HG03457 (cell line): ENCODE data around the gene FGD3.
"Not testable (repeated sequence)": the region's sequence is repeated elsewhere in the genome, so short reads cannot be mapped to it uniquely, and the experiment has no call there.

Experiments
- ATAC-seq: cut with Tn5 transposase; IDR thresholded peaks from one replicate; pipeline ENCODE4 v1.9.1; 2021; ENCODE audit warnings: moderate number of reproducible peaks; ENCODE audit not compliant: unreplicated experiment

The FGD3 gene

DNA sequence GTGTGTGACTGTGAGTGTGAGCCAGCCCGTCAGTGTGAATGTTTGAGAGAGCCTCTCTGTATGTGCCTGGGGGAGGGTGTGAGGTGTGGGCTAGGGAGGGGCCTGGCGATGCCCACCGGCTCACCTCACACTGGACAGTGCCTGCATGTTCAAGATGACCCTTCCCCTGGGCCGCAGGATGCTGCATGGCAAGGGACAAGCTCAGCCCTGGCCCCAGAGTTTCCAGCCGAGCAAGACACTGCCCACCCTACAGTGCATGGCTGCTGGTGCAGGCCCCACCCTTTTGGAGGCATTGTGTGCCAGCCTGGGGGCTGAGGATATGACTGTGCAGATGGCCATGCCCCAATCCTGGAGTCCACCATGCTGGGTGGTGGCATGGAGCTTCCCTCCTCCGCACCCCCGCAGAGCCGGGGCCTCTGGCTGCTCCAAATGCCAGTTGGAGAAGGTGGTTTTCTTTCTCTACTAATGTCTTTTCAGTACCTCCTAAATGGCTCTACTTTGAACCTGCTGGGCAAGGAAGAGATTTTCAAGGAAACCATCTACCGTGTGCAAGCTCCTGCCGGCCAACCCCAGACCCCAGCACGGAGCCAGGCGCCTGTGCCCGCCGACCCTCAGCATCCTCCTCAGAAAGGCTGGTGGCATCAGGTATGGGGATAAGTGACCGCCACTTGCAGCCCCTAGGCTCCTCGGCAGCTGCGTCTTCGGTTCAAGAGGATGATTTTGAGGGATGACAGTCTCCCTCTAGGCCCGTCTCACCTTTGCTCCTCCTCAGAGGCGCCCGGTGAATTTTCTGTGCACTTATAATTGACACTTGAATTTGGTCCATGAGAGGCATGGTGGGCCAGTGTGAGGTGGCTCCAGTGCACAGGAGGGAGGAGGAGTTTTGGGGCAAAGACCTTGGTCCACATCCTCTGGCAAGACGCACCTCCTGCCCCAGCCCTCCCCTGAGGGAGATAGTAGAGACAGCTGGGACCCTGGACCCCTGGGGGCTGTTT lies 27.7 kb downstream of the FGD3 start:
- ATAC-seq: no peak

DNA sequence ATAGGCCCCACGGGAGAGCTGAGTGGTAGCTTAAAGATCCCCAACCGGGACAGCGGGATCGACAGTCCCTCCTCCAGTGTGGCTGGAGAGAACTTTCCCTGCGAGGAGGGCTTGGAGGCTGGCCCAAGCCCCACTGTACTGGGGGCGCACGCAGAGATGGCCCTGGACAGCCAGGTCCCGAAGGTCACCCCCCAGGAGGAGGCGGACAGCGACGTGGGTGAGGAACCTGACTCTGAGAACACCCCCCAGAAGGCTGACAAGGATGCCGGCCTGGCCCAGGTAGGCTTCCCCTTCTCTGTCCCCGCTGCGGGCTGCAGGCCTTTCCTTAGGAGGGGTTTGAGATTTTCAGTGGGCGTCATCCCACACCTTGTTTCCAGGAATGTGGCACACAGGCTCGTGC lies 29.1 kb downstream of the FGD3 start:
- ATAC-seq: no peak

DNA sequence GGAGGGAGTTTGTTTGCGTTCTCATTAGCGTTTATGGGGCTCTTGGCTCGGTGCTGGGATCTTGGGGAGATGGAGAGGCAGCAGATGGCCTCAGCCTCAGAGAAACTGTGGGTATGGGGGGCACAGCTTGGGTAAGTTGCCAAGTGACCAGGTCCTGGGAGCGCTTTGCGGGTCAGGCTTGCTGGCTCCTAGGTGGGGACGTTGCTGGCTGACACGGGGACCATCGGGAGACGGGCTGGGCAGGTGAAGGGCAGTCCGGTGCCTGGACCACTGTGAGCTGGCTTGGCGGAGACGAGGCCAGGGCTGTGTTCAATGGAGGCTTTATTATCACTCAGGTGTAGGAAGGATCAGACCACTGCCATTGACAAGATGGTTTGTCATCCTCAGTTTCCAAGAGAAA lies 30.0 kb downstream of the FGD3 start:
- no peak for ATAC-seq

DNA sequence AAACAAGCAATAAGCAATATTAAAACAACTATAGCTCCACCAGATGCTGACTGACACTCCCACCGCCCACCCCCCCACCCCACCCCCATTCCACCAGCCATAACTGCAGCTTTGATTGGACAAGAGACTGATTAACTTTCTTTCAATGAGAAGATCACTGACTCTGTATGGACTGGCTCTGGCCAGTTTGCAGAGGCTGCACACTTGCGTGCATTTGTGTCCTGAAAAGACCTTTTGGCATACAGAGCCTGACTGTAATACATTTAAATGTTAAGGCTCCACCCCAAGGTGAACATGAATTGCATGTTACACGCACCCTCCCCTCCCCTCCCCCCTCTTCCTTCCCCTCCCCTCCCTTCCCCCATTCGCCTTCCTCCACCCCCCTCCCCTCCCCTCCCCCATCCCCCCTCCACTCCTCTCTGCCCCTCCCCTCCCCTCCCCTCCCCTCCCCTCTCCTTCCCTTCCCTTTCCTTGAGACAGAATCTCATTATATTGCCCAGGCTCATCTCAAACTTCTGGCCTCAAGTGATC lies 31.1 kb downstream of the FGD3 start:
- no peak for ATAC-seq

DNA sequence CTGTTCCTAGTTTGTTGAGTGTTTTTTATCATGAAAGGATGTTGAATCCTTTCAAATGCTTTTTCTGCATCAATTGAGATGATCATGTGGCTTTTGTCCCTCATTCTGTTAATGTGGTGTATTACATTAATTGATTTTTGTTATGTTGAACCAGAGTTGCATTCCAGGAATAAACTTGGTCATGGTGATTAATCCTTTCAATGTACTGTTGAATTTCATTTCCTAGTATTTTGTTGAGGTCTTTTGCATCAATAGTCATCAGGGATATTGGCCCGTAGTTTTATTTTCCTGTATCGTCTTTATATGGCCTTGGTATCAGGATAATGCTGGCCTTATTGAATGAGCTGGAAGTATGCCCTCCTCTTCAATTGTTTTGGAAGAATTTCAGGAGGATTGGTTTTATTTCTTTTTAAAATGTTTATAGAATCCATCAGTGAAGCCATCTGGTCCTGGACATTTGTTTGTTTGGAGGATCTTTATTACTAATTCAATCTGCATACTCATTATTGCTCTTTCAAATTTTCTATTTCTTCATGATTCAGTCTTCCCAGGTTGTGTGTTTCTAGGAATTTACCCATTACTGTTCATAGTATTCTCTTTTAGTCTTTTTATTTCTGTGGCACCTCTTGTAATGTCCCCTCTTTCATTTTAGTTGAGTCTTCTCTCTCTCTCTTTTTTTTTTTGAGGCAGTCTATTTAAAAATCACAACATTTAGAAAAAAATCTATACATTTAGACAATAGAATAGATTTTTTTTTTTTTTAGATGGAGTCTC lies 32.1 kb downstream of the FGD3 start:
- no peak for ATAC-seq

DNA sequence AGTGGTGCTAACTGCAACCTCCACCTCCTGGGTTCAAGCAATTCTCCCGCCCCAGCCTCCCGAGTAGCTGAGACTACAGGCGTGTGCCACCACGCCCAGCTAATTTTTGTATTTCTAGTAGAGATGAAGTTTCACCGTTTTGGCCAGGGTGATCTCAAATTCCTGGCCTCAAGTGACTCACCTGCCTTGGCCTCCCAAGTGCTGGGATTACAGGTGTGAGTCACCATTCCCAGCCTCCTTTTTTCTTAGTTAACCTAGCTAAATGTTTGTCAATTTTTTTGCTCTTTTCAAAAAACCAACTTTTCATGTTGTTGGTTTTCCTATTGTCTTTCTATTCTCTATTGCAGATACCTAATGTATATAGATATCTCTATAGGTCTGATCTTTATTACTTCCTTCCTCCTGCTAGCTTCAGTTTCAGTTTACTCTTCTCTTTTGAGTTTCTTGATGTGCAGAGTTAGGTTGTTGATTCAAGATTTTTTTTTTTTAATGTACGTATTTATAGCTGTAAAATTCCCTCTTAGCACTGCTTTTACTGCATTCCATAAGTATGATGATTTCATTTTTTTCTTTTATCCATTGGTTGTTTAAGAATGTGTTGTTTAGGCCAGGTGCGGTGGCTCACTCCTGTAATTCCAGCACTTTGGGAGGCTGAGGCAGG lies 32.9 kb downstream of the FGD3 start:
- no peak for ATAC-seq

DNA sequence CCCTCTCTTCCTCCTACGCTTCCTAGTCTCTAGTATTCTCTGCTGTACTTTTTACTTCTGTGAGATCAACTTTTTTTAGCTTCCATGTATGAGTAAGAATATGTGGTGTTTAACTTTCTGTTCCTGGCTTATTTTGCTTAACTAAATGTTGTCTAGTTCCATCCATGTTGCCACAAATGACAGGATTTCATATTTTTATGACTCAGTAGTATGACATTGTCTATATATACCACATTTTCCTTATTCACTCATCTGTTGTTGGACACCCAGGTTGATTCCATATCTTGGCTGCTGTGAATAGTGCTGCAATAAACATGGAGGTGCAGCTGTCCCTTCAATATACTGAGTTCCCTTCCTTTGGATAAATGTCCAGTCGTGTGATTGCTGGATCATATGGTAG lies 34.8 kb downstream of the FGD3 start:
- ATAC-seq: no peak

DNA sequence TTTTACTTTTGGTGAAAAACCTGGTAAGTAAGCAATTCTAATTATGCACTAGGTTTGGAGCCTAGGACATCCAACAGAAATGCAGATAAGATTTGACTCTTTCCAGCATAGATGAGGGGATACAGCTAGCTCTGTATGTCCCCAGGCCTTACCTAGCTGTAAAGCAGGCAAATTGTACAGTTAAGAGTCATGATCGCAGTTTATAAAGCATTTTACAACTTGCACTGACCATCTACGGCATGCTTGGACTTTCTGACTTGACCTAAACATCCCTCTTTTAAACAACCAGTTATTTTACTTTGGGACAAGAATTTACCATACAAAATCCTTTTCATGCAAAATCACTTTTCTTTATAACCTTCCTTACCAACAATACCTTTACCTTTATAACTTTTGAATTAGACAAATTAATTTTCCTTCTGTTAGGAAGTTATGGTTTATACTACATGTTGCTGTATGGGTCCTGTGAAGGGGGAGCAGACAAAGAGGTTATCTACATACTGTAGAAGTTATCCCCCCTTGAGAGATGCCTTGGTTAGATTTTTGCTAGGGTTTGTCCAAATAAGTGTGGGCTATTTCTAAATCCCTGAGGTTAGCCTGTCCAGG lies 36.8 kb downstream of the FGD3 start:
- no peak for ATAC-seq

DNA sequence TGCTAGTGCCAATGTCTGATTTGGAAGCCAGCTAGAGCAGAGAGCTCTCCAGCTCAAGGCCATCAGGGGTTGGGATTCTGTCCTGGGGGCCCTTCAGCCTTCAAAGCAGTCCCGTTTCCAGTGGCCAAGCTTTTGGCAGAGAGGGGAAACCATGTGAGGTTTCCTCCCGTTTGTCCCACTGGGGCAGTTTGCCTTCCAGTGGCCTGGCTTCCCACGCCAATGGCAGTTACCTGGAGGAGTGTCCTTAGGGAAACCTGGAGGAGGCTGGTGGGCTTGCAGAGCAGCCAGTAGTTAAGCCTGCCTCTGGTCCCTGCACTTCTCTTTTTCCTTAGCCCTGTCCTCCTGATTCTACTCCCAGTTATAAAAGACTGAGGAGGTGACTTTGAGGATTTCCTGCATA lies 37.7 kb downstream of the FGD3 start:
- no peak for ATAC-seq

DNA sequence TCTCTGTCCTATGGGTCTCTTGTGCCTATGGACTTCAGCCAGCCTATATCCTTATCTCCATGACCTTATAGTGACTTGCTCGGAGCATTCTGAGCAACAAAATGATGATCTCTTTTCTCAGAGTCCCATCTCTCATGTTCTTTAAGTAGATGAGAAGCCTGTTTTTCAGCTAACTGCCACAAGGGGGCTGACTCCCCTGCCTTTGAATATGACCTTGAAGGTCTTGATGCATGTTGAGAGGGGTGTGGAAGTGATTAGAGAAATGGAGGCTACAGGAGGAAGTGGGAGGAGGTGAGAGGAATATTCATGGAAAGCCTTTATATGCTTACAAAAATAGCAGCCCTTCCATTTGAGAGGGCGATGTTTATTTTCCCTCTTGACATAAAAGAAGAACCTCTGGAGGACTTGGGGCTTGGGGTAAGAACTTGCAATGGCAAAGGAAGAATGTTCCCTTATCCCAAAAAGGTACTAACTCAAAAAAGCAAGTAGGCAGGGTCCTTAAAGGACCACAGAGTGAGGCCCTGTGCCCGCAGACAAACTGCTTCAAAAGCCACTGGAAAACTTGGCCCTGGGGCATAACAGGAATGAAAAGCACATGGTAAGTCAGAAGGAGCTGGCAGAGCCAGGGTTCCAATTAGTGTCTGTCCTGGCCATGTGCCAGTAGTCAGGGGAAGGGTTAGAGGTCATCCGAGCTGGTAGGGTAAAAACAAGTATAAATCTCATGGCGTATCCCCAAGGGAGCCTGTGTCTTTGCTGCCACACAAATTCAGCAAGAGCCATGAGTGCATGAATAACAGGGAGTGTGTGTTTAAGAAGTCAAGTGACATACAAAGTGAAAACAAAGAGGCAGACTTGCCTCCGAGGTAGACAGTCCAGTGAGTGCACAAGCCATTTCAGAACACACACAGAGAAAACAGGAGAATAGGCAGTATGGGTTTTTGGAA lies 39.1 kb downstream of the FGD3 start:
- no peak for ATAC-seq

DNA sequence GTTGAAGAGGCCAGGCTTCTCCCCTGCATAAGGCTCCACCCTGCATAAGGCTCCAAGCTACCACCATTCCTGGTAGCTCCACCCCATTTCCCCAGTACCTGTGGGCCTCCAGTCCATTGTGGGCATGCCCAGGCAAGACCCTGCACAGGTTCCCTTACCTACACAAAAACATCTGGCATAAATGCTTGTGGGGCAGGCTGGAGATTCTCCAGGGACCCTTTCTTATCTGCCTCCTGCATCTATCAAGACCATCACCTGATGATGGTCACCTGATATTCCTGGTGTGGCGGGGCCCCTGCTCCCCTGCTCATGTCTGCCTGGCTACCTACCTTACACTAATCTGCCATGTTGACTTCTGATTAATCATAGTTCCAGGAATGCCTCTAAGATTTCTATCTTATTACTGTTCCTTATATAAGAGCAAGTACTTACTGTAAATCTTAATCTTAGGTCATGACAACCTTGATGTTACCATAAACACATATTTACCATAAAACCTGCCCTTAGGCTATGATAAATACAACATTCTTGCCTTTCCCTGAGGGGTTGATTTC lies 41.0 kb downstream of the FGD3 start:
- ATAC-seq: no peak

DNA sequence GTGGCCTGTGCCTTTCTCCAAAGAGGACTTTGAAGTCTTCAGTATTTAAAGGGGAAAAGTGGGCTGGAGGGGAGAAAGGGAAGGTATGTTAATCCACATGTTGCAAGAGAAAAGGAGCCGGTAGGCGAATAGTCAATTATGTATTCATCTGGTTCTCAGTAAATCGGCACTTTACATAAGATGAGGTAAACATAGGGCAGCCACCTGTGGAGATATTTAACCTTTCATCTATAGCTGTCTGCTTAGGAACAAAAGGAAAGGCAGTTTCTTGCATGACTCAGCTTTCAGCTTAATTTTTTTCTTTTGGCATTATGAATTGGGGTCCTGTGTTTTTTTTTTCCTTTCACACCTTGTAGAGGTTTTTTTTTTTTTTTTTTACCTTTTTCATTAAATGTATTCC lies 42.2 kb downstream of the FGD3 start:
- no peak for ATAC-seq

DNA sequence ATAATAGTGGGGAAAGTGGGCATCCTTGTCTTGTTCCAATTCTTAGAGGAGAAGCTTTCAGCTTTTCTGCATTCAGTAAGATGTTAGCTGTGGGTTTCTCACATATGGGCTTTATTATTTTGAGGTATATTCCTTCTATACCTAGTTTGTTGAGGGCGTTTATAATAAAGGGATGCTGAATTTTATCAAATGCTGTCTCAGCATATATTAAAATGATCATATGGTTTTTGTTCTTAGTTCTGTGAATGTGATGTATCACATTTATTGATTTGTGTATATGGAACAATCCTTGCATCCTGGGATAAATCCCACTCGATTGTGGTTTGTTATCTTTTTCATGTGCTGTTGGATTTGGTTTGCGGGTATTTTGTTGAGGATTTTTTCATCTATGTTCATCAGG lies 43.1 kb downstream of the FGD3 start:
- ATAC-seq: no peak

DNA sequence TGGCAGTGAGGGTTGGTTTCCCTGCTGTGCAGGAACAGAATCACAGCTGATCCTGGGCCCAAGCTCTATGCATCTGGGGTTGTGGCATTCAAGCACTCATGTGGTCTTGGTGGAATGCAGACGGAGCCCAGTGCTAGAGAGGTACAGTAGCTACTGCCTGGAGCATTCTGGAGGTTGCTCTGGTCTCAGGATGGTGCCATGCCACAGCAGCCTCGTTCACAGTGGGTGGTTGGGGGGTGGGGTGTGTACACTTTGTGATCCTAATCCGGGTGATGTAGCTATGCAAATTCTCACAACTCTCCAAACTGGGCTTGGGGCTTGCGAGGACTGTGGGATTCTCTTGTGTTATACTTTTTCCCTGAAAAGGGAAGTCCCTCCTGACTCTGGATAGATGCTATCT lies 45.2 kb downstream of the FGD3 start:
- no peak for ATAC-seq

DNA sequence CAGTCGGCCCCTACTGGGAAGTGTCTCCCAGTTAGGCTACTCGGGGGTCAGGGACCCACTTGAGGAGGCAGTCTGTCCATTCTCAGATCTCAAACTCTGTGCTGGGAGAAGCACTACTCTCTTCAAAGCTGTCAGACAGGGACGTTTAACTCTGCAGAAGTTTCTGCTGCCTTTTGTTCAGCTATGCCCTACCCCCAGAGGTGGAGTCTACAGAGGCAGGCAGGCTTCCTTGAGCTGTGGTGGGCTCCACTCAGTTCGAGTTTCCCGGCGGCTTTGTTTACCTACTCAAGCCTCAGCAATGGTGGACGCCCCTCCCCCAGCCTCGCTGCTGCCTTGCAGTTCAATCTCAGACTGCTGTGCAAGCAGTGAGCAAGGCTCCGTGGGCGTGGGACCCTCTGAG lies 51.5 kb downstream of the FGD3 start:
- ATAC-seq: not testable (repeated sequence)

DNA sequence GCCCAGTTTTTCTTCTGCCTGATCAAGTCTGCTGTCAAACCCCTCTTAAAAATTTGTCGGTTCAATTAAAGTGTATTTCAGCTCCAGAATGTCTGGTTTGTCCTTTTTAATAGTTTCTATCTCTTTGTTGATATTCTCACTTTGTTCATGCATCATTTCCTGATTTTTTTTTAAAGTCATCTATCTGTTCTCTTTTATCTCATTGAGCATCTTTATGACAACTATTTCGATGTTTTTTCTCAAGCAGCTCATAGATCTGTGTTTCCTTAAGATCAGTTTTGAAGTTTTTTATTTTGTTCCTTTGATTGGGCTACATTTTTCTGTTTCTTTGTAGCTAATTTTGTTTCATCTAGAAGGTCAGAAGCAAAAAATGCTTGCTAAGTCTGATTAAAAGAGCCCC lies 53.7 kb downstream of the FGD3 start:
- no peak for ATAC-seq

DNA sequence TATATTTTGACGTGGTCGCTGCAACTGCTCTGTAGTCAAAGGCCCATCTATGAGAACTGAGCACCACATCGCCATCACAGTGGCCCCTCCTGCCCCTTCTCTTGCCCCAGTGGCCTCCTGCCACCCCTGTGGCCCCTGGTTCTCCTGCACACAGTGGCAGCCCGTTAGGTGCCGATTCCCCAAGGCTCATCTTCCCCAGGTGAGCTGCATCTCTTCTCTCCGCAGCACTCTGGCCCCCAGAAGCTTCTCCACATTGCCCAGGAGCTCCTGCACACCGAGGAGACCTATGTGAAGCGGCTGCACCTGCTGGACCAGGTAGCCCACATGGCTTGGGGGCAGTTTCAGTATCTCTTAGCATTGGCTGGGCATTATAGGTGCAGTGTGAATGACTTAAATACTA lies 55.4 kb downstream of the FGD3 start:
- ATAC-seq: no peak

DNA sequence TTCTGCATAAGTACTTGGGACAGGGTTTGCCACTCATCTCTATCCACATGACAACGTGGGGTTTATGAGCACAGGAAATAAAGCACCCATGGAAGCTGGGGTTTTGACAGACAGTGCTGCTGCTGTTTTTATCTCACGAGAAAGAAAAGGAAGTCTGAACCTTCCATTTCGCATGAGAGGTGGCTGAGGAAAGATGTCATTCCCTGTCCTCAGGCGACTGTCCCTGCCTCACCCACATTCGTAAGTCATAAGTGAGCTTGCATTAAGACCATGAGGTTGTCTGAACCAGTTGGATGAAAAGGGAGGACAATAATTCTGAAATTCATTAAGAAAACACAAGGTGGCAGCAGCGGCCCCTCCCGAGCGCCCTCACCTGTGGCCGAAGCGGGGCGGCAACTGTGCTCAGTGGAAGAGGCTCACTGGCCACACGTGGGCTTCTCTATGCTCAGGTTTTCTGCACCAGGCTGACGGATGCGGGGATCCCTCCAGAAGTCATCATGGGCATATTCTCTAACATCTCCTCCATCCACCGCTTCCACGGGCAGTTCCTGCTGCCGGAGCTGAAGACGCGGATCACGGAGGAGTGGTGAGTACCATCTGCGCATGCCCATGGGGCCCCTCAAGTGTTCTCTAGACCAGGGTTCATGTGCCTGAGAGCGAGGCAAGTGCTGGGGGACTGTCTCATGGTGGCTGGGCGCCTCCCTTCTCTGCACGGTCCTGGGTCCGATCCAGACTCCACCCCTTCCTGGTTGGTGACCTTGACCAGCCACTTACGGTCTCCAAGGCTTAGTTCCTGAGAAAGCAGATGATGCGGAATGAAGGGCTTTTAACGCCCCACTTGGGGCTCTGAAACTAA lies 56.5 kb downstream of the FGD3 start:
- no peak for ATAC-seq

DNA sequence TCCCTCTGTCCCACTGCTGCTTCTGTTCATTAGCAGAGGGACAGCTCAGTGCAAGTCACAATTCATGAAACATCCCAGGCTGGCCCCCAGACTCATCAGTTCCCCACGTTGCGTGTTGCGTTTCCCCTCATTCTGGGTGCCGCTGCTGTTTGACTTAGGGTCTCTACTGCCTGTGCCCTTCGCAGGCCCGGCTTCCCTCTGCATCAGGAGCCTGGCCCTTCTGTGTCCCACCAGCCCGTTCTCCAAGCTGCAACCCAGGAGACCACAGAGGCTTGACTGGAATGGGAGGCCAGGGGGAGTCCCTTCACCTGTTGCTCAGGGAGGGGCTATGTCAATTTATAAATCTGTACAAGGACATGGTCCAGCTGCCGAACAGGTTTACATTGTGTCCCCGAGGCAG lies 57.2 kb downstream of the FGD3 start:
- ATAC-seq: no peak
